Stimulated activated CD8-positive, alpha-beta memory T cell treated with anti-CD3 and anti-CD28 coated beads, Interleukin-12 subunit alpha, Interleukin-12 subunit beta, amount 100 ng/mL, for 24 hours (primary cell): ENCODE data around the gene FEM1B.

Source experiments
- DNase-seq: peaks from one replicate; pipeline ENCODE4 v3.0.0-alpha.2; 2020; ENCODE audit errors: extremely low read depth

The FEM1B gene

DNA sequence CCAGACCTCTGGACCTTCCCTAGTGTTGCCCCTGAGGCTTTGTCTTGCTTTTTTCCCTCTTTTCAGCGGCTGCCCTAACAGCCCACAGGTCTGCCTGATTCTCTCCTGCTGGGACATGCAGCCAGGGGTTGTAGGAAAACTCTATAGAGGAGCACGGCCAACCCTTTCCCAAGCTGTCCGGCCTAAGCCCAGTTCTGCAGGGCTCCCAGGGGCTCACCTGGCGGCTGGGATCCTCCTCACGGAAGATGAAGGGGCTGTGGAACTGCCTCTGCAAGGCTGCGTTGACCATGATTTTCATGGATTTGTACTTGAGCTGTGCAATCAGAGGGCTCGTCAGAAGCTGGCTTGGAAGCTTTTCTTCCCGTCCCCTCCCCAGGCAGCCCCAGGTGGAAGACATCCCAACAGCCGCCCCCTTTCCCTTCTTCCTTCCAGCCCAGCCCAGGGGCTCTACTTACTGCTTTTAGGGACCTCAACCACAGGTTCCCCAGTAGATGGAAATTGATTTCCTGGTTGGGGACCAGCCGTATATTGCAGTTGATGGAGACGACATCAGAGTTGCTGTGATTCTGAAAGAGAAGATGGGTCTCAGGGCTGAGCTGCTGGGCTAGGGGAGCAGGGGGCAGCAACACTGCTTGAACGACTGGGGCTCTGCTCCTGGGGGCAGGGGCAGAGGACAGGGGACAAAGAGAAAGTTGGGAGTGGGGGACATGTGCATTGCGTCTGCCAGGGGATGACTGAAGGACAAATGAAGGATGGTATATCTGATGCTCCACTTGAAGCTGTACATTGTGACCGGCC, 29.8 kb downstream of the FEM1B start:
- DNase-seq = no peak

GRCh38 chr15:68309024-68309423, 31.5 kb downstream of the FEM1B start:
- DNase-seq = no peak

DNA sequence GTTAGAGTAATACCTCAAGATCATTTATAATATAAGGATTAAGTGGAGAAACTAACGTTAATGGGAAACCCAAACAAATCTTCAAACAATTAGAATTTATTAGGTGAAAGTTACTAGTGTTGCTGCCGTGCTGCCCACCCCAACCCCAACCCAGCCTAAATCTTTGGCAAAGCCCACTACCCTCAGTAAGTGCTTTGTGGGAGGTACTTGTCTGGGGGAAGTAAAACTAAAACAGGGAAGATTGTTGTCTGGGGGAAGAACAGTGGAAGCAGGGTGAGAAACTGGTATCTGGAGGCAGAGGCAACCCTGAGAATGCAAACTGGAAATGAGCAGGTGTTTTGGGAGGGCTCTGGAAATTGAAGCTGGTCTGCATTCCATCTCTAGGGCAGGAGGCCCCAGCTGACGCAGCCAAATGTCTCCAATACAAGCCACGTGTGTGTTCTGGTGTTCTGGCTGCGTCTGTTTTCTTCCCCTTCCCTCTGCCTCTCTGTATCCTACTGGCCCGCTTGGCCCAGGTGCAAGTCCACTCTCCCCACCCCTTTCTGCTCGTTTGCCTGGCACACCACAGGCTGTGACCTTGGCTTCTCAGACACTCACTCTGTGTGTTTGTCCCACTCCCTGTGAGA, 32.7 kb downstream of the FEM1B start:
- no peak for DNase-seq

DNA sequence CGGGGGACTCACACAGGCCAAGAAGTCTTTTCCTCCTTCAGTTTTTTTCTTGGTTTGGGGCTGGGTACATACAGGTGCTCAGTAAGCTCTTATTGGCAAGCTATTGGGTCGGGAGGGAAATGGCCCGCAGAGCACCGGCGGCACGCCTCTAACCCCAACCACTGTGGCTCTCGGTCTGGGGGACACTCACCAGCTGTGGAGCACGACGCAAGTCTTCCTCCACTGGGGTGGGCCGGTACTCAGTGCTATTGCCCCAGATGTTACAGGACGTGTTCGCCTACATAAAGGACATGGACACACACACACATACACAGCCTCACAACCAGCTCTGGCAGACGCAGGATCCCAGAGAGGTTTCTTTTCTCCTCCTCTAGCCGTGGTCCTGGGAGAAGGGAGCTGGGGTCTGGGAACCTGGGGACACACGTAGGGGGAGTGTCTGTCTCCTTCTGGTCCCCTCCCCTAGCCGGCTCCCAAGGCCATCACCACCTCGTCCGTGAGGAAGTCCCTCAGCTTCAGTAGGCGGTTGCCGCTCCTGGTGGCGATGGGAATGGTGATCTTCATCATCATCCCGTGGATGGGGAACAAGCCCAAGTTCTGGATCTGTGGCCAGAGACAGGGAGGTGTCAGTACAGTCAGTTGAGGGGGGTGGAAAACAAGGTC, 33.4 kb downstream of the FEM1B start:
- DNase-seq = no peak

- no peak for DNase-seq
Observed at GRCh38 chr15:68311464-68311835, 33.9 kb downstream of the FEM1B start.

- DNase-seq = no peak
Observed at GRCh38 chr15:68311859-68312557, 34.5 kb downstream of the FEM1B start.

GRCh38 chr15:68312701-68313204, 35.2 kb downstream of the FEM1B start:
- no peak for DNase-seq

DNA sequence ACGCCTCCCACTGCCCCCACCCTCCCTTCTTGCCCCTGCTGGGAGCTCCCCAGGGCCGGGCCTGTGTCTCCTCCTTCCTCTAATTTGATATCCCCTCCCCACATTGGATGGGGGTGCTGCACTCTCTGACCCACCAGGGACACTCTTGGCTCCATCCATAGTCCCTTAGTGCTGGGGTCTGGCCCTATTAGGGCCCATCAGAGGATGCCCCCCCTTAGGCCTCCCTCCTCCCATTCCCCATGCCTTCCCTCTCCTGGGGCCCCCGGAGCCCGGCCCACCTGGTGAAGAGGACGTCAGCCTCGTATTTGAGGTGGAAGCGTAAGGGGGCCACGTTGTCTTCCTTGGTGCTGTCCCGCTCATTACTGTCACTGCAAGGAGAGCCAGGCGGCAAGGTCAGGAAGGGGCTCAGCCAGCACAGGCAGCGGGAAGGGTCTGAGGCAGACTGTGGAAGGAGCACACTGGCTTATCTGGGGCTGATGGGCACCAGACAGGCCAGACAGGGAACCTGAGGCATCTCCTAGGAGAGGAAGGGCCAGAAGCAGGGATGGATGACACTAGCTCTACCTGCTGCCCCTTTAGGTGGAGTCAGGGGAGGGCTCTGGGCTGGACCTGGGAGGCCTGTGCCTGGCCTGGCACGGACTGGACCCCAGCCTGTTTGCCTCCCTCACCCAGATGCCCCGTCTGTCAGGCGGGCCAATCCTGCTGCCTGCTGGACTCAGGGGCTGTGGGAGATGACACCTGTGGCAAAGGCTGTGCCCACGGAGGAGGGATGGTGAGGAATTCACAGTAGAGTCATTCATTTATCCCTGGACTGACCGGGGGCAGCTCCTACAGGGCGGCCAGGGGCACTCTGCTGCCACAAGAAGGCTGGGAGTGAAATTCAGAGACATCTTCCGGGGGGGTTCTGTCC, 36.2 kb downstream of the FEM1B start:
- no peak for DNase-seq

DNA sequence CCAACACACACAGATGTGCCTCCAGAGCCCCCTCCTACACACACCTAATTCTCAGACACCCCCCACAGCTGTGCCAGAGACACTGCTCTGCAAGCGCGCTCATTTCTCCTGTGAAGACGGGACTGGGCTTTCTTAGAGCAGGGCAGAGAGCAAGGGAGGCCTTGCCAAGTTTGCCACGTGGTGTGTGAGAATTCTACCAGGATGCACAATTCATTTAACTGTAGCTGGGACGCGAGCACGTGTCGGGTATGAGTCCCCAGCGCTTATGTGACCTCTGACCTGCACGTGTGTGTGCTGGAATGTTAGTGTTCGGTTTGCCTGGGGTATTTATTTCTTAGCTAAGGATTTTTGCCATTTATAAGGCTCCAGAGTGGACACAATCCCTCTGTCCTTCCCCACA, 37.0 kb downstream of the FEM1B start:
- DNase-seq = no peak

GRCh38 chr15:68315035-68315434, 37.5 kb downstream of the FEM1B start:
- DNase-seq = no peak

DNA sequence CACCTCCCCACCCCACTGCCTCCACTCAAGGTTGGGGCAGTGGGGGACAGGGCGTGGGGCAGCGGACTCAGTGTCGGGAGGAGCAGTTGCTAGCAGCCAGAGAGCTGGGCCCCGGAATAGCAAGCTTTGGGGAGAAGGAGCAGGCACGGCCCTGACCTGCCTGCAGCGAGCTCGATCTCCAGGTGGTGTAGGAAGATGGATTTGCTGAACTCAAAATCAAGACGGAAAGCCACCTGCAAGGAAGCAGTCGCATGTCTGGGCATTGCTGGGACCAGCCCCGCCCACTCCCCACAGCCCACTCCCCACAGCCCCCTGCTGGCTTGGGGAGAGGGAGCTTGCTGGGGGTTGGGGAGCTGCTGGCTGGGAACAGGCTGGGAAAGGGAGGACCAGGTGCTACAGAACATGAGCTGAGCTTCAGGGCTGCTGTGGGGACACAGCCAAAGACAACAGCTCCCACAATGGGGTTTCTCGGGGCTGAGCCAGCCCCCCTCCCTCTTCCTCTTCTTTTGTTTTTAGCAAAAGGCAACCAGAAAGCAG, 38.0 kb downstream of the FEM1B start:
- DNase-seq = no peak

DNA sequence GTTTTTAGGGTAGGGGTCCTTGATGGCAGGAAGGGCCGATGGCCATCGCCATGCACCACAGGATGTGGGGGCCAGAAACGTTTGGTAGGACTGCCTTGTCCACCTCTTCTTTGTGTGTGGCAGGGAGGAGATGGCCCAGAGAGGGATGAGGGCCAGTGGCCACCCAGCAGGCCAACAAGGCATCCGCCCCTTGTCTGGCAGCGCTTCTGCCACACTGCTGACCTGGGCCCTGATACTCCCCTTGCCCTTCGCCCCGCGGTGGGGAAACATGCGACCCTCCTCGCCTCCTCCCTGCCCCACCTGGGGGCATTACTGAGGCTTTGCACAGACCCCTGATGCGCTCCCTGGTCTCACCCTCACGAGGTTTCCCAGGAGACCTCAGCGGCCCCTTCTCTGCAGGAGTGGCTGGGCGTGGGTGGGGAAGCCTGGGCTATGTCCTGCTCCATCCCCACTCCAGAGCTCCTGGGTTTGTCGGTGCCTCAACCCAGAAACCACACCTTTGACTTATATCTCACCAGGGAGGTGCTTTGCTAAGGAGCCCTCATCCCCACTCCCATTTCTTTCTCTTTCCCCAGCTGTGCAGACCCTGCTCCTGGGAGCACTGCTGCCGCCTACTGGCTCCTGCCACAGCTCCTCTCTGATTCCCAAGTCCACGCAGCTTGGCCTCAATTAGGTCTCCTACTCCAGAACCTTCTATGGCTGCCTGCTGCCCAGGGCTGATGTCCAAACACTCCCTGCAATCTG, 38.7 kb downstream of the FEM1B start:
- no peak for DNase-seq

DNA sequence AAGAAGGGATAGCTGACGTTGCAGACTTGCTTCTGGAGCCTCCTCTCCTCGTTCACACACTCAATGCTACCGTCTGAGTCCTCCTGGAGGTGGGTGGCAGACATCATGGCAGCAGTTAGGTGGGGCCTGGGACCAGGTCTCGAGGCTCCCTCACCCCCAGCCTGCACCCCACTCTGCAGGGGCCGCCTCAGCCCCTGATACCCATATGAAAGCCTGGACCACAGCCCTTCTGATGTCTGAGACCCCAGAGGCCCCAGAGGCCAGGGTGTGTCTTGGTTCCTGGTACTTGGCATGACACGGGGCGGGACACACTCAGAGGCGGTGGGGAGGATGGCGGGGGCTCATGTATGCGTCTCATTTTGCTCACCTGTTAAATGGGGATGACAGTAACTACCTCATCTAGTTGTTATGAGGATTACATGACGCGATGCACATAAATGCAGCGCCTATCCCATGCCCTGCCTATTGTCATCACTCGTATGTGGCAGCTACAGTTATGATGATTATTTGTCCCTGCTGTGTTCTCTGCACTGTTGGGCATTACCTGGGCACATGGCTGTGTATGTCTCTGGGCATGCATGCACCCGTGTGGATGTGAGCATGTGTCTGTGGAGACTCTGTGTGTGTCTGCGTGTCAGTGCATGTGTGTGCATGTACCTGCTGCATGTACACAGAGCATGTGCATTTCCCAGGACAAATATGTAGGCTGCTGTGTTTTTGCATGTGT, 39.9 kb downstream of the FEM1B start:
- no peak for DNase-seq

GRCh38 chr15:68318008-68318835, 40.7 kb downstream of the FEM1B start:
- DNase-seq = no peak

DNA sequence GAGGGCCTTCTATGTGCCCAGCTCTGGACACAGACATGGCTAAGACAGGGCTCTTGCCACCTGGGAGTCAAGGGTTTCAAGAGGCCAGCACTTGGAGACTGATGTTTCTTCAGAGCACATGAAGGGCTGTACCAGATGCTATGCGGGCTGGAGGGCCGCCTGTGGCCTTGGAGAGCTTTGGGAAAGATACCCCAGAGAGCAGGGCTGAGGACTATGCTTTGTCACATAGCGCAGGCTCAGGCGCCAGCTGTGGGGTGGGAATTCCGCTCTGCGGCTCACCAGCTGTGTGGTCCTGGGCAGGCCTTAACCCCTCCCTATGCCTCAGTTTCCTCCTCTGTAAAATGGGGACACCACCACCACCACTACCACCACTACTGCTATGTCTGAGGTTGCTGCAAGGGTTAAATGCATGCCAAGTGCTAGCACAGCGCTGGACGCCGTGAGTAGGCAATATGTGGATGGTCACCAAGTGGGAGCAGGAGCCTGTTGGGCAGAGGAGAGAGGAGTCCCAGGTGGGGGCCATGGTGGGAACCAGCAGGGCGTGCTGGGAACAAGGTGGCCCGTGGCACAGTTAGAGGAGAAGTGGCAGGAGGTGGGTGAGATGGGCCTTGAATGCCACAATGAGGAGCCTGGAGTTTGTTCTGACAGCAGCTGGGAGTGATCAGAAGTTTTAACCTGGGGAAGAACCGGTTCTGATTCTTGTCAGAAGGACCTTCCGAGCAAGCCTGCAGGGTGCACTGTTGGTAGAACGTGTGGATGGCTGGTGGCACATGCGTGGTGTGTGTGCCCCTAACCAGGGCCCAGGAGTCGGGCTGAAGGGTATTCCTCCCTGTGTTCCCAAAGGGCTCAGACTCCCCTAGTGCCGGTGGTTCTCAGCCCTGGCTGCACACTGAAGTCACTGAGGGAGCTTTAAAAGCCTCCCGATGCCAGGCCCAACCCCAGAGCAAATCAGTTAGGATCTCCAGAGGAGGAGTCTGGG, 41.7 kb downstream of the FEM1B start:
- no peak for DNase-seq

GRCh38 chr15:68319997-68320396, 42.5 kb downstream of the FEM1B start:
- DNase-seq = no peak

- DNase-seq = no peak
Observed at GRCh38 chr15:68321229-68321628, 43.7 kb downstream of the FEM1B start.
